H54 (cell line): ENCODE data around the gene GPR21.

Experiments used
- DNase-seq: peaks from one replicate; pipeline ENCODE4 v3.0.0; 2011; ENCODE audit warnings: low spot score, mixed read lengths; ENCODE audit not compliant: insufficient read length
- FAIRE-seq: peaks from 3 replicates; lab custom pipeline; 2011; peaks lifted over from hg19 to GRCh38; lab: Jason Lieb, UNC
- POLR2A ChIP-seq: IDR thresholded peaks from 2 replicates; pipeline ENCODE4 v1.6.1; 2011; ENCODE audit warnings: low read depth, mild to moderate bottlenecking, low read length

Gene GPR21

DNA sequence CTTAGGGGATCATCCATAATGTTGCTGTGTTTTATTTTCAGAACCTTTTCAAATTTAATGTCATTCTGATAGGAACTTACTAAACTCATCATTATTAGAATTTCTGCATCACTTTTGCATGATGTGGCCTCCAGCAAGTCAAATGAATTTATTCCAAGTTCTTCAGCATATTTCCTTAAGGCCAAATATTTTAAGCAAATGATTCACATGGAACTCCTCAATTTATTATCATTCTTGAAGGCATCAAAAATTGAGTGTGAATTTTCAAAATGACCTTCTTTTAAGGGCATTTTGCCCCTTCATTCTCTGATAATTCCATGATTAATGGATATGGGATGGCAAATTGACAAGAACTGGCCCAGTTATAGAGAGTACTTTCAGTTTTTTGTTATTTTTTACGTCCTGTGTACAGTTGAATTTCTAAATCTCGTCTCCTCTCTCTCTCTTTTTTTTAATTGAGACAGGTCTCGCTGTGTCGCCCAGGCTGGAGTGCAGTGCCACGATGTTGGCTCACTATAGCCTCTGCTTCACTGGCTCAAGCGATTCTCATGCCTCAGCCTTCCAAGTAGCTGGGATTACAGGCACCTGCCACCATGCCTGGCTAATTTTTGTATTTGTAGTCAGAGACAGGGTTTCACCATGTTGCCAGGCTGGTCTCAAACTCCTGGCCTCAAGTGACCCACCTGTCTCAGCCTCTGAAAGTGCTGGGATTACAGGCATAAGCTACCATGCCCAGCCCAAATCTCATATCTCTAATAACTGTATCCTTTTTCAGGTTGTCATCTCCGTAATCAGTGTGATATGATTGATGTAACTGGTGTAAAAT, 29.1 kb downstream of the GPR21 start:
- DNase-seq (no peak), FAIRE-seq (peak; percentile 33)
- no peak for TF ChIP-seq POLR2A

DNA sequence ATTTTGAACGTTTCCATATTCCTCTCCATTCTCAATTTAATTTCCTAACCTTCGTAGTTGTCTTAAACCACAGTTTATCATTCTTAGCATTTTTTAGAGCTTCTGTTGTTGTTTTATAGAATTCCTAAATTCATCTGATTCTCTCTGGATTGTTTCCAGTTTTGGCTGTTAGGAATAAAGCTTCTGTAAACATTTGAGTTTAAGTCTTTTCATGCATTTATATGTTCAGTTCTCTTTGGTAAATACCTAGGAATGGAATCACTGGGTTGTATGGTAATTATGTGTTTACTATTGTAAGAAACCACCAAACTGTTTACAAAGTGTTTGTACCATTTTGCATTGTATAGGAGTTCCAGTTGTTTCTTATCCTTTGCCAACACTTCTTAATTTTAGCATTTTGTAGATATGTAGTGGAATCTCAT, 29.7 kb downstream of the GPR21 start:
- no peak for TF ChIP-seq POLR2A
- DNase-seq (no peak), FAIRE-seq (peak; percentile 68)

GRCh38 chr9:123063896-123064295, 30.4 kb downstream of the GPR21 start:
- no peak for FAIRE-seq
- no peak for TF ChIP-seq POLR2A
- no peak for DNase-seq

- FAIRE-seq = no peak
- no peak for TF ChIP-seq POLR2A
These were observed 31.2 kb downstream of the GPR21 start for GRCh38 chr9:123064716-123065115.

DNA sequence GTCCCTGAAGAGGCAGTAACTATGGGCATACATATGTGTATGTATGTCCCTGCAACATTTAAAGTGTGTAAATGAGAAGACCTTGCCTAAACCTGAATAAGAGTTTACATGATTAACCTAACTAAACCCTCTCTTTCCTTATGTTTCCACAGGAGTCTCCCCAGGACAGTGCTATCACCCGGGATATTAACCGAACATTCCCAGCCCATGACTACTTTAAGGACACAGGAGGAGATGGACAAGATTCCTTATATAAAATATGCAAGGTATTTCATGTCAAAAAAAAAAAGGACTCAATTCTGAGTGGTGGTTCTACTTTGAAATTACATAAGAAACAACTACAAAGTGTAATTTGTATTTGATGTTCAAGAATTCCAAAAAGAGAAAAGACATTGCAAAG, 31.7 kb downstream of the GPR21 start:
- TF ChIP-seq POLR2A = no peak
- FAIRE-seq (peak; percentile 27), DNase-seq (no peak)

More at GRCh38 chr9:123064716-123065115, 31.2 kb downstream of the GPR21 start:
- no peak for DNase-seq

- TF ChIP-seq POLR2A = no peak
- DNase-seq (no peak), FAIRE-seq (peak; percentile 11)
These were observed 33.7 kb downstream of the GPR21 start for GRCh38 chr9:123067136-123067535.

- DNase-seq (no peak), FAIRE-seq (peak; percentile 80)
- no peak for TF ChIP-seq POLR2A
These were observed 35.6 kb downstream of the GPR21 start for GRCh38 chr9:123069010-123069481.

DNA sequence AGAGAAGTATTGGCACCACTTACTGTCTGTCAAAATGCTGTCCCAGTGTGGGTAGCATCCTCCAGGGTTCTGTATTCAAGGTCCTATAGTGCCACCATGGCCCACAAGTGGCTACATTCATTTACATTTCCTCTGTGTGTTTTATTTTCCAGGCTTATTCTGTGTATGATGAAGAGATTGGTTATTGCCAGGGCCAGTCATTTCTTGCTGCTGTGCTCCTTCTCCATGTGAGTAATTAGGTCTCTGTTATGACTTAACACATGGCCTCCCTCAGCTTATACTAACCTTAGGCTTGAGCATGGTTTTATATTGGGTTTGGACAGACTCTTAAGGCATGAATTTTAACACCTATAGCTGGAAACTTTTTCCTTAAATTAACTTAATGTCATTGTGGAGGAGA, 36.7 kb downstream of the GPR21 start:
- no peak for TF ChIP-seq POLR2A
- FAIRE-seq = peak; percentile 23
- no peak for DNase-seq

GRCh38 chr9:123072407-123072995, 39.0 kb downstream of the GPR21 start:
- TF ChIP-seq POLR2A = no peak

GRCh38 chr9:123073441-123073840, 40.0 kb downstream of the GPR21 start:
- no peak for DNase-seq
- no peak for FAIRE-seq
- no peak for TF ChIP-seq POLR2A

More at GRCh38 chr9:123072407-123072995, 39.0 kb downstream of the GPR21 start:
- DNase-seq (no peak), FAIRE-seq (peak; percentile 60)

DNA sequence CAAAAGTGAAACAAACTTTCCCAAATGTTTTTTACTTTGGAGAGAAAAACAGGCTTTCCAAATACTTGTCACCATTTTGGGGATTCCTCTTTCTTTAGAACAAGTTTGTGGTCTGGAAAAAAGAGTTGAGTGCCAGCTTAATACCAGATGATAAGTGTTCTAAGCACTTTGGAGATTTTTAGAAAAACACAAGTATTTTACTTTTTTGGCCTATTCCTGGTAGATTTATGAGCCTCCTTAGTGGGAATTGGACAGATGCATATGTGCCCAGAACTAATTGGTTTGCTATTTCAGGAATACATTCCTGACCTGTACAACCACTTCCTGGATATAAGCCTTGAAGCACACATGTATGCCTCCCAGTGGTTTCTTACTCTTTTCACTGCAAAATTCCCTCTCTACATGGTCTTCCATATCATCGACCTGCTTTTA, 40.5 kb downstream of the GPR21 start:
- FAIRE-seq (peak; percentile 87), DNase-seq (no peak)
- no peak for TF ChIP-seq POLR2A

- FAIRE-seq = no peak
- DNase-seq = no peak
- TF ChIP-seq POLR2A = no peak
These were observed 41.2 kb downstream of the GPR21 start for GRCh38 chr9:123074628-123075027.

DNA sequence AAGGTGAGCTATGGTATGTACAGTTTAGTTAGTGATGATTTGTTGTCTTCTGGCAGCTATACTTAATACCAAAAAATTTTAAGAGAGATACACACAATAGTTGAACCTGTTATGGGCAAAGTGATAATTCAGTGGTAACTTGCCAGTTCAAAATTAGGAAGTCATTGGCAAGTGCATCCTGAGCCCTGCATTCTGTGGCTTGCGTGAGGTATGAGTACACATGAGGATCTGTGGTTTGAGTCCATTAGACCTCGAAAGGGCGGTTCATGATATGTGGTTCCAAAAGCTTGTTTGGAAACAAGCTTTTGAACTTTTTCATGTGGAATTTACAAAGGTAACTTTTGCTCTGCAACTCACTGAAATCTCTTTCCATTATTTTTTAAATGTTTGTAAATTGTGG, 47.0 kb downstream of the GPR21 start:
- no peak for FAIRE-seq
- DNase-seq = no peak
- no peak for TF ChIP-seq POLR2A

- FAIRE-seq = peak; percentile 52
These were observed 48.4 kb downstream of the GPR21 start for GRCh38 chr9:123081824-123082223.

More at GRCh38 chr9:123081824-123082223, 48.4 kb downstream of the GPR21 start:
- no peak for TF ChIP-seq POLR2A
- DNase-seq = no peak
